ENCODE data around the gene PKMYT1.

DNA sequence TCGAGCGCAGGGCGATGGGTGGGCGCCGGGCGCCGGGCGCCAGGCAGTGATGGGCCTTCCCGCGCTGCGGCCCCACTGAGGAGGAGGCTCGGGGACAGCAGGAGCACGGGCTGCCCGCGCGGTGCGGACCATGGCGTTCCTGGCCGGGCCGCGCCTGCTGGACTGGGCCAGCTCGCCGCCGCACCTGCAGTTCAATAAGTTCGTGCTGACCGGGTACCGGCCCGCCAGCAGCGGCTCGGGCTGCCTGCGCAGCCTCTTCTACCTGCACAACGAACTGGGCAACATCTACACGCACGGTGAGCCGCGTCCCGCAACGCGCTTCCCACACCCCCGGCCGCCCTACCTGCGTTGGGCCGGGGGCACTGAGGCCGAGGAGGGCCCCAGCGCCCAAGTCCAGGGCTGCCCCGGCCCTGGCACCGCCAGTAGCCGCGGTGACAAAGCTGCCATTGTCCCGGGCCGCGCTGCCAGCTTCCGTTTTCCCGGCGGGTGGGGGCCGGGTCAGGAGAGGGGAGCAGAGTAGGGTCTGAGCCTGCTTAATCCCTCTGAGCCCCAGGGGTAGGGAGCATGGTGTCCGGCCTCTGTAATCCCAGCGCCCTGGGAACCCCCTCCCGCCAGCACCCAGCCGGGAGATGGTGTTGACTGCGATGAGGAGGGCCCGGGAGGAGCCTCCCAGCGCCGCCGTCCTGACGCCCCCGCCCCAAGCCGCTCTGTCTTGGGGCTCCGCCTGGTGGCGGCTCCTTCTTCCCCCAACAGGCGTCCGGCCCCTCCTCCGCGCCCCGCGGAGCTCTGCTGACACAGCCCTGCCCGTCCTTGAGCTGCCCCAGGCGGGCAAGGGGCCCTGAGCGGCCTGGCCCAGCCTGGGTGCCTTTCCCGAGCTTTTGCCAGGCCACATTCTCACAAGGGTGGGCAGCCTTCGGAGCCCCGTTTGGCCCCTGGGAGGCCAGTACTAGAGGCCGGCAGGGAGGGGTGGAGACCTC, 10.4 kb downstream of the PKMYT1 start:
- TF ChIP-seq, protein P1, sequence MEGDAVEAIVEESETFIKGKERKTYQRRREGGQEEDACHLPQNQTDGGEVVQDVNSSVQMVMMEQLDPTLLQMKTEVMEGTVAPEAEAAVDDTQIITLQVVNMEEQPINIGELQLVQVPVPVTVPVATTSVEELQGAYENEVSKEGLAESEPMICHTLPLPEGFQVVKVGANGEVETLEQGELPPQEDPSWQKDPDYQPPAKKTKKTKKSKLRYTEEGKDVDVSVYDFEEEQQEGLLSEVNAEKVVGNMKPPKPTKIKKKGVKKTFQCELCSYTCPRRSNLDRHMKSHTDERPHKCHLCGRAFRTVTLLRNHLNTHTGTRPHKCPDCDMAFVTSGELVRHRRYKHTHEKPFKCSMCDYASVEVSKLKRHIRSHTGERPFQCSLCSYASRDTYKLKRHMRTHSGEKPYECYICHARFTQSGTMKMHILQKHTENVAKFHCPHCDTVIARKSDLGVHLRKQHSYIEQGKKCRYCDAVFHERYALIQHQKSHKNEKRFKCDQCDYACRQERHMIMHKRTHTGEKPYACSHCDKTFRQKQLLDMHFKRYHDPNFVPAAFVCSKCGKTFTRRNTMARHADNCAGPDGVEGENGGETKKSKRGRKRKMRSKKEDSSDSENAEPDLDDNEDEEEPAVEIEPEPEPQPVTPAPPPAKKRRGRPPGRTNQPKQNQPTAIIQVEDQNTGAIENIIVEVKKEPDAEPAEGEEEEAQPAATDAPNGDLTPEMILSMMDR (IDR thresholded peaks at IDR 0.05; ENCODE audit: poor library complexity): peak; percentile 36
- TF ChIP-seq EZH2phosphoT487 (IDR thresholded peaks at IDR 0.05; ENCODE audit: low read depth, severe bottlenecking, unreplicated experiment): no peak
- TF ChIP-seq EZH2 (IDR thresholded peaks at IDR 0.05; ENCODE audit: borderline replicate concordance): no peak

Measured in hepatocyte (in vitro differentiated cells).